DMS114 treated with DMSO at 0.1 percent for 48 hours (cell line): ENCODE data around the gene UNC93A.
"Not testable (repeated sequence)": the region's sequence is repeated elsewhere in the genome, so short reads cannot be mapped to it uniquely, and the experiment has no call there.

Source experiments
- DNase-seq: peaks from one replicate; lab custom pipeline; 2025; ENCODE audit not compliant: unreplicated experiment; lab: John Stamatoyannopoulos, UW

Gene UNC93A

DNA sequence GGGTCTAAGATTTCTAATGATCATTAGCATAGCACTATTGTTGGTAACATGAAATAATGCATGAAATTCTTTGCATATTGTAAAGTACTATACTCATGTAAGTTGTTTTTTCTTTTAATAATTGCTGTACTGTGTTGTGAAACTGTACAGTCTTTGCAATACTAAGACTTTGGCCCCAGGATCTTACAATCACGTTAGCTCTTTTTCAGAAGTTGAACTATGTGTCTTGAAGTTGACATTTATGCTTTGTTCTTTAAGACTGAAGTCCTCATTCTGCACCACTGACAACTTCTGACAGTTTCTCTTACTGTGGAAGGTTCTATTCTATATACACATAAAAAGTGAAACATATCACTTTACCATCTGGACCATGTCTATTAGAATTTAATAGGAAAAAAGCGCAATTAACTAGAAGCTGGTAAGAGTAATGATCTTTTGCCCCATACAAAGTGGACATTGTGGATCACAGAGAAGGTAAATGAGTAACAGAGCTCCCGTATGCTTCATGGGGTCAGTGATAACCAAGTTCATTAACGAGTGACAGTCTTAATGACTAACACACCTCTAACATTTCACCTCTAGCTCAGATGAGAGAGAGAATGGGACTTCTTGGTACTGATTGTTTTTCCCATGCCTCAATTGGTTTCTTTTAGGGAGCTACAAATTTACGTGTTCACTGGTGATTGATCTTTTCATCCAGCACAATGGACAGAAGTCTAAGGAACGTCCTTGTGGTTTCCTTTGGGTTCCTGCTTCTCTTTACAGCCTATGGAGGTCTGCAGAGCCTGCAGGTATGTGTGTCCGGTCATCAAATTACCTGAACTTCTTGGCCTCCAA is at the start of gene UNC93A:
Gene UNC93A (plus strand): TSS at position 530 of the 837 bp plus-strand sequence. CDS start 175 bp downstream, at position 705.
- DNase-seq: no peak

- not testable (repeated sequence) for DNase-seq
These were observed 49.6 kb upstream of the UNC93A start for GRCh38 chr6:167241321-167242134.

- not testable (repeated sequence) for DNase-seq
These were observed 49.0 kb upstream of the UNC93A start for GRCh38 chr6:167242135-167242506.

DNA sequence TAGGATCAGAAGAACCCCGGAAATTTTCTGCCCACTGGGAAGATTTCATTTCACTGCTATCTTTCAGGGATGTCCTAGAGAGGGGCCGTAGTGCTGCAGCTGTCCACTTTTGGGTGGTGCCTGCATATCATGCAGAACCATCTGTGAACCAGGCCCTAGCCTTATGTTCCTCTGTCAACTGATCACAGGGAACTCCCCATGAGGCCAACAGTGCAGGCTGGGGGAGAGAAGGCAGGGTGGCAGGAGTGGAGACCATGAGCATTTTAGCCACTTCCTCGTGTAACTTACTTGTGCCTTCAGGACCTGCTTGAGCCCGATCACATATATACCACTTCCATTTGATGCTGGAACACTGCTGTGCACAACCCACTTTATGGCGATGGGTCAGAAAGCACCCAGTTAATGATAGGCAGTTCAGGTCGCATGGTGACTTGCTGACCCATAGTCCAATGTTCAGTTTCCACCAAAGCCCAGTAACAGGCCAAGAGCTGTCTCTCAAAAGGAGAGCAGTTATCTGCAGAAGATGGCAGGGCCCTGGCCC is 48.5 kb upstream of the UNC93A start:
- DNase-seq: not testable (repeated sequence)

GRCh38 chr6:167244064-167244960 is 46.8 kb upstream of the UNC93A start:
- DNase-seq: no peak

- no peak for DNase-seq
These were observed 46.1 kb upstream of the UNC93A start for GRCh38 chr6:167244991-167245390.

DNA sequence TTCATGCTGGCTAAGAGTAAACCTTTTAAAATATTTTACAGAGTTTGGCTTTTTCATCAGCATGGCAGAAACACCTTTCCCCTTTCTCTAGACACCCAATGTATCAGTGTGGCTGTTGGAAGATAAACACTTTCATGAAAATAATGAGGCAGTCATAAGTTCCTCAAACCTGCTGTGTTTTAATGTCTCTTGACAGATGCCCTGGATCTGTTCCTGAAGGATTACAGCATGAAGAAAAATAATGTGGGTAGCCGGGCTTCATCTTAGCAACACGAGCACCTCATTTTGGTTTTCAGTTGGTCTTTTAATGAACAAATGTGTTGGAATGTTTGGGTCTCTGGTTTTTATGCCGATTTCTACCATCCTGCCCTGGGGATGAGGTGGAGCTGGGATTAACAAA is 45.5 kb upstream of the UNC93A start:
- DNase-seq: no peak

GRCh38 chr6:167247814-167248595 is 43.1 kb upstream of the UNC93A start:
- no peak for DNase-seq

- DNase-seq: not testable (repeated sequence)
These were observed 42.1 kb upstream of the UNC93A start for GRCh38 chr6:167248878-167249455.

DNA sequence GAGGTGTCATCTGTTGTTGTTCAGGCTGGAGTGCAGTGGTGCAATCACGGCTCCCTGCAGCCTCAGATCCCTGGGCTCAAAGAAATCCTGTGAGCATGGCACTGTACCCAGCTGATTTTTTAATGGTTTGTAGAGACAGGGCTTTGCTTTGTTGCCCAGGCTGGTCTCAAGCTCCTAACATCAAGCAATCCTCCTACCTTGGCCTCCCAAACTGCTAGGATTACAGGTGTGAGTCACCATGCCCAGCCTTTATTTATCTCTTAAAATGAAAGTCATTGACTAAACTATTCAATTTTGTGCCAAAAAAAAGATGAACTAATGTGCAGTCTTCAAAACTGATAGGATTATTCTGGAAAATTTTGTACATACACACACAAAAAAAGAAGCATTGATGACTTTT is 38.8 kb upstream of the UNC93A start:
- no peak for DNase-seq

DNA sequence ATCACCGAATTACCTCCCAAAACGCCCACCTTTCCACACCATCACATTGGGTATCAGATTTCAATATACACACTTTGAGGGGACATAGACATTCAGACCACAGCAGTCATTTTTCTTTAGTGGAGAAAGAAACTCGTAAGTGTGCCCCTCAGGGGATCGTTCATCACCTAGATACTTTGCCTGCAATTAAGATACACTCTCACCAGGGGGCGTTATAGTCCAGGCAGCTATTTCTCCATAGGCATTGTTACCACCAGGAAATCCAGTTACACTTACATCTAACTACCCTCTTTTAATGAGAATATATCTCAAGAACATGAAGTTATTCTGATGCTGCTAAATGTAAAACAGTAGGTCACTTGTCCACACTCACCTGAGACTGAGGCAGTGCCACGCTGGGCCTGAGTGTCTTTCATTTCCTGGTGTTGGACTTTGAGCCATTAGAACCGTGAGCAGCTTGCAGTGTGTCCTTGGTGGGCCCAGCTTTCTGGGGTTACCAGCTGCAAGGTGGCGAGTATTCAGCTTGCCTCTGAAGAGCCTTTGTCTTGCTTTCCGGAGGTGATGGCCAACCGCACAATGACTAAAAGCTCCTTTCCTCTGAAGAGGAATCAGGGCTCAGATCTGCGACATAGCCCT is 35.1 kb upstream of the UNC93A start:
- DNase-seq: no peak

DNA sequence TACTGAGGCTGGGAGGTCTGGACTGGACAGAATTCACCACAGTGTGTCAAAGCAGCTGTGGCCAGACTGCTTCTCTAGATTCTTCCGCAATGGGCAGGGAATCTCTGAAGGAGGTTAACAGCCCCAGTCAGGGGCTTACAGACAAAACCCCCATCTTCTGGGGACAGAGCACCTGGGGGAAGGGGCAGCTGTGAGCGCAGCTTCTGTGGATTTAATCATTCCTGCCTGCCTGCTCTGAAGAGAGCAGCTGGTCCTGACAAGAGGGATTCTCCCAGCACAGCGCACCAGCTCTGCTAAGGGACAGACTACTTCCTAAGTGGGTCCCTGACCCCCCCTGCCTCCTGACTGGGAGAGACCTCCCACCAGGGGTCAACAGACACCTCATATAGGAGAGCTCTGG is 32.5 kb upstream of the UNC93A start:
- no peak for DNase-seq

DNA sequence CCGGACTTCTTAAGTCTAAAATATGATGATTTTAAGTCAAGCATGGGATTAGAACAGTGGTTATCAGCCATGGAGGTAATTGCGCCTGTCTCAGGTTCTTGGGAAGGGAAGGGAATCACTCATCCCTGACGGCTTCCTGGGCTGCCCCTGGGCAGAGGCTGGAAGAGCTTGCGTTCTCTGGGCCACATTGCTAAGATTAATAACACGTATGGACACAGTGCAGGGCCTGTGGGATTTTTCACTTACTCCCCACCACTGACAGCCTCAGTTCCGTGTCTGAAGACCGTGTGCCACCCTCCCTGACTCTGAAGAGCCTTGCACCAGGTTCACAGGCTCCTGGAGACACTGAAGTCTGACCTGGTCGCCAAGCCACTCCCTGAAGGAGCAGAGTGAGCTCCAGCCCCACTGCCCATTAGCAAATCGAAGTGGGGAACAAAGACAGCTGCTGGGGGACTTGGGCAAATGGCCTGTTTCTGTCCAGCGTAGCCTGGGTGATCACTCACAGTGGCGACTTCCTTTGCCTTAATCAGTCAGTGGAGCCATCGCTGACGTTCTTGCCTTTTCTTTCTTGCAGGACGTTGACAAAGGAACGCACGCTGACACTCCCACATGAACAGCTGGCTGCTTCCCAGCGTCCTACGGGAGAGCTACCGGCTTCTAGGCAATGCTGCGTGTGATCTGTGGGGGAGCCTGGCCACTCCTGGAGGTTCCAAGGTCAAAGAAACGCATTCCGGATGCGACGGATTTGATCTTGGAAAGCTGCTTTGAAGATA is 24.9 kb upstream of the UNC93A start:
- not testable (repeated sequence) for DNase-seq

DNA sequence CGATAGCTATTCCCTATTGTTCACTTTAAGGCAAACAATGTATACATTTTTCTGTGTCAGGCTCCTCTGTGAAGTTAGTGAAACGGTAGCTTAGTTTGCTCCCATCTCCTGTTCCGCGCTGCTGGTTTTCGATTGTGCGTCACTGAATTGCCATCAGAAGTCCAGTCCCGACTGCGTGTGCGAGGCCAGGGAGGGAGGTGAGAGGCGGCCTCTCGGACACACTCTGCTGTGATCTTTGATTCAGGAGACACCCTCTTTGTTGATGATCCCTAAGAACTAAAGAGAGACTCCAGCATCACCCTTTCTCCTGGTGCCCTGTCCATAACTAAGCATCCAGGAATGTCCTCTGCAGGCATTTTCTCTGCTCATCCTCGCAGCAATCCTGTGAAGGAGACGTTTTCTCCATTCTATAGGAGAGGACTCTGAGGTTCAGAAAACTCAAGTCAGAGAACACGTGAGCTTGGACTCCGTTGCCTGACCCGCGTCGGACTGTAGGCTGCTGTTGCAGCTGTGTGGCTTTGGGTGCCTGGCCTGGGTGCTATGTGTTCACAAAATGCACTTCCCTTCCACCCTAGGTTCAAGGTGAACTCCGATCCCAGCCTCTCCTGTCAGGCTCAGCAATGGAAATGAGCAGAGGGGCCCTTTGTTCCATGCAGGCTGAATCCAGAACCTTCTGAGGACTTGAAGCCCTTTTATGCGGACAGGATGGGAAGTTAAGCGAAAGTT is 24.1 kb upstream of the UNC93A start:
- DNase-seq: no peak

DNA sequence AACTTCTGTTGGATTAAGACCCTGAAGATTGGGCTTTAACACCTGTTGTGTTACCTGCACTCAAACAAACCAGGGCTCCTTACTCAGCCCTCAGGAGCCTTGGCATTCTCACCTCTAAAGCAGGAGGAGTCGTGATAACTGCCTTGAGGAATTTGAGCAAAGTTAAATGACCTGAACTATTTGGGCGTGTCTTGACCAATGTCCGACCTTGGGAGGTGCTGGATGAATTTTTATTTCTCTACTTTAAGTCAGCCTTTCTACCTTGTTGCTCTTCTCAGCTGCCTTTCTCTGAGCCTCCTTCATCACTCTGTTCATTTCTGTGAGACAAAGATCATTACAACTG is 23.6 kb upstream of the UNC93A start:
- not testable (repeated sequence) for DNase-seq

DNA sequence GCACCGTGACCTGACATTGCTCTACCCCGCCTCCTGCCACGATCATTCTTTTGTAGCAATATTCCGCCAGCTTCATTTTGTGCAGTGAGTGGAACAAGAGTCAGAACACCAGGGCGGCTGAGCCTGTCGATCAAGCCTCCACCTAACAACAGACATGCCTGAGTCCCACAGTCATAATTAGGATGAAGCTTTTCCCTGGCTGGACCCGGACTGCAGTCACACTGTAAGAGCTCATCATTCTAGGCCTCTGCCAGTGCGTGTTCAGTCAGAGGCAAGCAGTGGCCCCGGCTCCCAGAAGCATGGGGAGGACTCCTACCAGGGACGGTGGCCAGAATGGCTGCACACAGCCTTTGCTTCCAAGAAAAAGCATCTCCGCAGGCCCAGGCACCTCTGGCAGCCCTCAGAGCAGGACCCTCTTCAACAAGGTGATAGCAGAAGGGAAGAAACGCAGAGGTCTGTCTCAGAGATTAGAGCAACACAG is 23.2 kb upstream of the UNC93A start:
- DNase-seq: no peak

DNA sequence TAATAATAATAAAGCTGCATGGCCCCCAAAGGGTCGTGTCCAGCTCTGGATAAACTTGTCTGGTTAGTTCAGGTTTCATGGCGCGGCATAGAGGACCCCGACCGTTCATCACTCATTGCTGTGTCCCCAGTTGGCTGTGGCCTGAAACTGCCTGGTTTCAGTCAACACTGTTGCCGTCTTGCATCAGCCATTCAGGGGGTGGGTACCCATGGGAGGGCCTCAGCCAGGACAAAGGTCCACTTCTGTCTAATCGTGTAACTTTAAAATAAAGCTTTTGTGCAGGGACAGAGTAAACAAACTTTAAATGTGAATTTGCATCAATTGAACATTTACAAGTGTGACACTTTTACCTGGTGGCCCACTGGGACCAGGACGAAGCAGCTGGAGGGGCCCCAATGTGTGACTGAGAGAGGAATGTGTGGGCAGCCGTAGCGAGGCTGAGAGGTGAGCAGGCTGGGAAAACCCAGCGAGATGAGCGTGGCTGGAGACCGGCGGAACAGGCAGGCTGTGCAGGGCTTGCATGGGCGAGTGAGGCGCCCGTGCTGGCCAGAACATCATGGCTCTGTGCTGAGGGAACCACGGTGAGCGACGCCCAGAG is 22.3 kb upstream of the UNC93A start:
- DNase-seq: no peak
